ENCODE measurements around the gene ATP6V0A1. TPM values are rescaled to one million over a fixed set of nuclear protein-coding genes. Genes with fewer than 3 reads are reported as not detected.
A peak's percentile ranks its signal among the peaks of the same experiment; 100 is the strongest.
"Not testable (repeated sequence)": the region's sequence is repeated elsewhere in the genome, so short reads cannot be mapped to it uniquely, and the experiment has no call there.

The ATP6V0A1 gene
- polyA plus RNA-seq, 4 donors: 36.7 to 60.6 (median 50.4) TPM

- no peak for DNase-seq (ENCODE audit: low read depth in 4 of 4, low spot score in 3 of 4)
These were observed 78.6 kb downstream of the ATP6V0A1 start for GRCh38 chr17:42537156-42537805.

DNA sequence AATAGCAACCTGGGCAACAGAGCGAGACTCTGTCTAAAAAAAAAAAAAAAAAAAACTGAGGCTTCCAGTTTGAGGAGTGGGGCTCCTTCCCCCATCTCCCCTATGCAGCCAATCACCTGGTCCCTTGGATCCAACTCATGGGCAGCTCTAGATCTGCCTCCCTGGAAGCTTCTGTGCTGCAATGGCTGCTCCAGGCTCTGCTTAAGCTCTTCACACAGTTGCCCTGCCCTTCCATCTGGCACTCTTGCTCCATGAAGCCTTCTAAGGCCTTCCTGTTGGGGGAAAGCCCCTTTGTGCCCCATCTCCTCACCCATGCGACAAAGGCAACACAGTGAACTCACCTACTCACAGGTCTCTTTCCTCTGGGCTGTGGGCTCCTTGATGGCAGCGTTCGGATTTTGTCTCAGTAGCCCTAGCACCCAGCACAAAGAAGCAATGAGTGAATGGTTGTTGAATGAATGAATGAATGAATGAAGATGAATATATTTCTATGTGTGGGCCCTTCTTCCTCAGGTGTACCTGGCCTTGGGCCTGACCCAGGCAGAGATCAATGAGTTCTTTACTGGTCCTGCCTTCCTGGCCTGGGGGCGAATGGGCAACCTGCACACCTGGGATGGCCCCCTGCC, 79.3 kb downstream of the ATP6V0A1 start:
- no peak for DNase-seq (ENCODE audit: low read depth in 4 of 4, low spot score in 3 of 4)

DNA sequence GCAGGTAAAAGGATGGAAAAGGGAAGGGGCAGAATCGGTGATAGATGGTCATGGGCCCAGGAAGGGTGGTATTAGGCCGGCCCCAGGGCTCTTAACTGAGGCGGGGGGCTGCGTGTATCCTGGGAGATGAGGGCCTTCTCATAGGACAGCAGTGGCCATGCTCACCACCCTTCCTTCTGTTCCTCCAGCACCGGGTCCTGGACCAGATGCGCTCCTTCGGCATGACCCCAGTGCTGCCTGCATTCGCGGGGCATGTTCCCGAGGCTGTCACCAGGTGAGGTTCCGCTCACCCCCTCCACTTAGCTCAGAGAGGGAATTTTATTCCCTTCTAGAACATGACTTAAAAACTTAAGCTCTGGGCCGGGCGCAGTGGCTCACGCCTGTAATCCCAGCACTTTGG, 79.8 kb downstream of the ATP6V0A1 start:
- no peak for DNase-seq (ENCODE audit: low read depth in 4 of 4, low spot score in 3 of 4)

- not testable (repeated sequence) for DNase-seq (ENCODE audit: low read depth in 4 of 4, low spot score in 3 of 4)
These were observed 81.9 kb downstream of the ATP6V0A1 start for GRCh38 chr17:42540558-42540957.

DNA sequence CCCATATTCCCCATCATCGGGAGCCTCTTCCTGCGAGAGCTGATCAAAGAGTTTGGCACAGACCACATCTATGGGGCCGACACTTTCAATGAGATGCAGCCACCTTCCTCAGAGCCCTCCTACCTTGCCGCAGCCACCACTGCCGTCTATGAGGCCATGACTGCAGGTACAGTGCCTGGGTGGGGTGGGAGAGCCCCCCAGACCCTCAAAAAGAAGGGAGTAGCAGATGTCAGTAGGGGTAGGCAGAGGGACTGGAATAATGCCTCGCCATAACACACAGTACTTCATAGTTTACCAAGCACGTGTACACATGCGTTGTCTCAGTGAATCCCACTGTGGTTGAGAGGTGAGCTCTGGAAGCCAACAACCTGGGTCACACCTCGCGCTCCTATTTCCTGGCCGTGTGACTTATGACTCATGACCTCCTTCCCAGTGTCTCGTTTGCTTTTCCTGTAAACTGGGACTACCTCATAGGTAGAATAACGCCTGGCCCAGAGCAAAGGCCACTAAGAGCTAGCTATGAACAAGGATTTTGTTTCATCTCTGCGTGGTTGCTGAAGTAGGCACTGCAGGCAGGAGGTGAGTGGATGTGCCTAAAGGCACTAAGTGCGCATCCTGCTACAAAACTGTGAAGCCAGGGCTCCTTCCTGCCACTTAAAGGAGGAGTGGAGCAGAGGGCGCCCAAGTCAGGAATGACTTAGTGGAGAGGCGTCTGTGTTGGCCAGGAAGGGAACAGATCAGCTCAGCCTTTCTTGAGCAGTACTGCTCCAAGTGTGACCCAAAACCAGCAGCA, 82.6 kb downstream of the ATP6V0A1 start:
- no peak for DNase-seq (ENCODE audit: low read depth in 4 of 4, low spot score in 3 of 4)

GRCh38 chr17:42543190-42544079, 84.8 kb downstream of the ATP6V0A1 start:
- no peak for DNase-seq (ENCODE audit: low read depth in 4 of 4, low spot score in 3 of 4)

GRCh38 chr17:42544874-42545283, 86.2 kb downstream of the ATP6V0A1 start:
- no peak for DNase-seq (ENCODE audit: low read depth in 4 of 4, low spot score in 3 of 4)

DNA sequence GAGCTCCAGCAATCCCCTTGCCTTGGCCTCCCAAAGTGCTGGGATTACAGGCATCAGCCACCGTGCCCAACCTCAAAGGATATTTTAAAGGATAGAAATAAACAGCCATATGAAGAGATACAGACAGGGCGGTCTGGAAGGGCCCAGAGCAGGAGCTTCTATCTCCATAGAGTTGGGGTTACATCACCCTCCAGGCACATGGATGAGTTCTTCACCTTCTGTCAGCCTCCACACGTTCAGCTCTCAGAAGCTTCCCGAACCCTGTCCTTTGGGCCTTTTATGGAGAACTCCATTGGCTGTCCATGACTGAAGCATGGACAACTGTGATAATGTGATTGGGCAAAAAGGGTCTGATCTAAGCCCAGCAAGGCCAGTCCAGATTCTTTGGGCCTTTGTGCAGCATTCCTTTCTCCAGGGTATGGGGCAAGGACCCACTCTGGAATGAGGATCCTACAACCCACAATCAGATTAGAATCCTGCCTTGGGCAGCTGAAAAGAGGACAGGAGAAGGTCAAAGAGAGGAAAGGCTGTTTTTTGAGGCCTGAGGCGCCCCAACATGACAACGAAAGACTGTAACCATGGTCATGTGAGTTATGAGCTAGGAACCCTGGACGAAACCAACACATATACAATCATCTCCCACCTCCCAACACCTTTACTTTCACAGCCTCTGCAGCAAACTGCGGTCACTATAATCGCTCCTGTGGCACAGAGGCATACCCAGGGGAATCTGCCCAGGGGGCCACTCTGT, 87.3 kb downstream of the ATP6V0A1 start:
- not testable (repeated sequence) for DNase-seq (ENCODE audit: low read depth in 4 of 4, low spot score in 3 of 4)

- no peak for DNase-seq (ENCODE audit: low read depth in 4 of 4, low spot score in 3 of 4)
These were observed 88.4 kb downstream of the ATP6V0A1 start for GRCh38 chr17:42547001-42547461.

DNA sequence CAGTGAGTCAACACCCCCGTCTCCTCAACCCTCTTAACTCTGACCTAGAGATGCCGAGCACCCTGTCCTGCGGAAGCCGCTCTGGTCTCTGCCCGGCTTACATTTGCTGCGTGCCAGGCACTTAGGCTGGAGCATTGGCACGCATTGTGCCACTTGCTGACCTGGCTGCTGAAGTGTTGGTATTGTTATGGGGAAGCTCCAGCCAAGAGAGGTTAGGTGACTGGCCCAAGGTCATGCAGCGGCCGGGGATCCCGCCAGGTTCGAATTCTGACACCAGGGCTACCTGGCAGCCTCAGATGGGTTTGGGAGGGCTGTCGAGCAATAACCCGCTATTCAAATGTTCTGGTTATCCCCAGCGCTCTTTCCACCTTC, 89.0 kb downstream of the ATP6V0A1 start:
- DNase-seq (ENCODE audit: low read depth in 4 of 4, low spot score in 3 of 4): no peak

- DNase-seq (ENCODE audit: low read depth in 4 of 4, low spot score in 3 of 4): no peak
These were observed 89.6 kb downstream of the ATP6V0A1 start for GRCh38 chr17:42548070-42548837.

DNA sequence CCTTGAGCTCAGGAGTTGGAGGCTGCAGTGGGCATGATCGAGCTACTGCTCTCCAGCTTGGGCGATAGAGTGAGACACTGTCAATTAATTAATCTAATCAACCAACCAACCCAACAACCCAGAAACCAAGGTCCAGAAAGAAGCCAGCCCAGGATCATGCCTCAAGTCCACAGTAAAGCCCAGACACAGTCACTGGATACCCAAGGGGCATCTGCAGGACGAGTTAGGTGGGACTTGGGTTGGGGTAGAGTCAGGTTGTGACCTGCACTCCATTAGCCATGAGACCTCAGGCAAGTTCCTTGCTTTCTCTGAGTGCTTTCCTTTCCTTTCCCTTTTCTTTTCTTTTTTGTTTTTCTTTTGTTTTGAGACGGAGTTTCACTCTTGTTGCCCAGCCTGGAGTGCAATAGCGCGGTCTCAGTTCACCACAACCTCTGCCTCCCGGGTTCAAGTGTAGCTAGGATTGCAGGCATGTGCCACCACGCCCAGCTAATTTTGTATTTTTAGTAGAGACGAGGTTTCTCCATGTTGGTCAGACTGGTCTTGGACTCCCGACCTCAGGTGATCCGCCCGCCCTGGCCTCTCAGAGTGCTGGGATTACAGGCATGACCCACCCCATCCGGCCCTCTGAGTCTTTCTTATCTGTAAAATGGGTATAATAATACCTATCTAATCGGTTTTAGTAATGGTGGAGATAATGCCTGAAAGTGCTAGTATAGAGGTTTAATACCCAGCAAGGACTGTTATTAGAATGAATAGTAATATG, 90.5 kb downstream of the ATP6V0A1 start:
- DNase-seq (ENCODE audit: low read depth in 4 of 4, low spot score in 3 of 4): no peak

DNA sequence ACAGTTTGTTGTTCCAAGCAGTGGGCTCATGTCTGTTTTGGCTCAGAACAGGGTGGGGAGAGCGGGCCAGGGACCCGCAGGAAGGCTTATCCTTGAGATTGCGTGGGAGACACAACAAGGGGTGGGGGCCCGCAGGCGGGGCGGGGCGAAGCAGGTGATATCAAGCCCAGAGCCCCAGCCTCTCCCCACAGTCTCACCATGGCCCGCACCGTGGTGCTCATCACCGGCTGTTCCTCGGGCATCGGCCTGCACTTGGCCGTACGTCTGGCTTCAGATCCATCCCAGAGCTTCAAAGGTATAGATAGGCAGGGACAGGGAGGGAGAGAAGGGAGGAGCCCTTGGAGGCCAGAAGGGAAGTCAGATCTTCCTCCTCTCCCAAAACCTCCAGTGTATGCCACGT, 94.1 kb downstream of the ATP6V0A1 start, which contains the start of gene HSD17B1:
Gene HSD17B1, plus strand, starts transcription at position 188 of the 400 bp plus-strand sequence. Its CDS starts 11 bp downstream, at position 199.
- not testable (repeated sequence) for DNase-seq (ENCODE audit: low read depth in 4 of 4, low spot score in 3 of 4)

DNA sequence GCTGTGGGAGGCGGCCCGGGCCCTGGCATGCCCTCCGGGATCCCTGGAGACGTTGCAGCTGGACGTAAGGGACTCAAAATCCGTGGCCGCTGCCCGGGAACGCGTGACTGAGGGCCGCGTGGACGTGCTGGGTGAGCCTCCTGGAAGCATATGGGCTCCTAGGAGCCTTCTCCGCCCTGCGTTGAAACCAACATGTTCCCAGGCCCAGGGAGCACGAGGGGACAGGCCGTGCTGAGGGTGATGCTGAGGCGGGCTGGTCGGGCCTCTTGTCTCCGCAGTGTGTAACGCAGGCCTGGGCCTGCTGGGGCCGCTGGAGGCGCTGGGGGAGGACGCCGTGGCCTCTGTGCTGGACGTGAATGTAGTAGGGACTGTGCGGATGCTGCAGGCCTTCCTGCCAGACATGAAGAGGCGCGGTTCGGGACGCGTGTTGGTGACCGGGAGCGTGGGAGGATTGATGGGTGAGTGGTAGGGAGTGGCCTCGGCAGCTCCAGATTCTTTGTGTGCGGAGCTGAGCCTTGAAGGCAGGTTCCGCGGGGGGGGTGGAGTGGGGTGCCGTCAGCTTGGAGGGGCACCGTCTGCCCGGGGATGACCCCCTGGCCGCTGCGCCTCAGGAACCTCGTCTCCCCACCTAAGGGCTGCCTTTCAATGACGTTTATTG, 94.6 kb downstream of the ATP6V0A1 start:
- no peak for DNase-seq (ENCODE audit: low read depth in 4 of 4, low spot score in 3 of 4)

DNA sequence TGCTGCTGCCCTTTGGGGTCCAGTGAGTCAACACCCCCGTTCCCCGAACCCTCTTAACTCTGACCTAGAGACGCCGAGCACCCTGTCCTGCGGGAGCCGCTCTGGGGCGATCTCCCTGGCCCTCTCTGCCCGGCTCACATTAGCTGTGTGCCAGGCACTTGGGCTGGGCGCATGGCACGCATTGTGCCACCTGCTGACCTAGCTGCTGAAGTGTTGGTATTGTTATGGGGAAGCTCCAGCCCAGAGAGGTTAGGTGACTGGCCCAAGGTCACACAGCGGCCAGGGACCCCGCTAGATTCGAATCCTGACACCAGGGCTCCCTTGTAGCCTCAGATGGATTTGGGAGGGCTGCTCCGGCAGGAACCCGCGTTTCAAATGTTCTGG, 95.2 kb downstream of the ATP6V0A1 start:
- no peak for DNase-seq (ENCODE audit: low read depth in 4 of 4, low spot score in 3 of 4)

- DNase-seq (ENCODE audit: low read depth in 4 of 4, low spot score in 3 of 4): peak in 3 of 4 donors; percentile 67 to 81 (median 79)
These were observed 95.8 kb downstream of the ATP6V0A1 start for GRCh38 chr17:42554250-42555121.

DNA sequence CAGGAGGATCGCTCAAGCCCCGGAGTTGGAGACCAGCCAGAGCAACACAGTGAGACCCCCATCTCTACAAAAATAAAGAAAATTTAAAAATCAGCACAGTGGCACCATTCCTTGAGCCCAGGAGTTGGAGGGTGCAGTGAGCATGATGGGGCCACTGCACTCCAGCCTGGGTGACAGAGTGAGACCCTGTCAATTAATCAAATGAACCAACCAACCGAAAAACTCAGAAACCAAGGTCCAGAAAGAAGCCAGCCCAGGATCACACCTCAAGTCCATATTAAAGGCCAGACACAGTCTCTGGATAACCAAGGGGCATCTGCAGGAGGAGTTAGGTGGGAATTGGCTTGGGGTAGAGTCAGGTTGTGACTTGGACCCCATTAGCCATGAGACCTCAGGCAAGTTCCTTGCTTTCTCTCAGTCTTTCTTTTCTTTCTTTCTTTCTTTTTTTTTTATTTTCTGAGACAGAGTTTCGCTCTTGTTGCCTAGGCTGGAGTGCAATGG, 96.5 kb downstream of the ATP6V0A1 start:
- no peak for DNase-seq (ENCODE audit: low read depth in 4 of 4, low spot score in 3 of 4)

All from left renal pelvis (tissue), 4 donors.